PC-9 (cell line): ENCODE results near the gene CDH15.

Source experiments
- EZH2 ChIP-seq: fragments of 200-600 bp; sonication (generic); IDR thresholded peaks from 2 replicates; pipeline ENCODE4 v1.8.0; 2017; ENCODE audit warnings: antibody characterized with exemption, low read depth
- TF ChIP-seq, protein P1 (sequence below): fragments of 200-600 bp; sonication (generic); conservative IDR thresholded peaks from 2 replicates; pipeline ENCODE4 v1.6.1; 2017; ENCODE audit warnings: mixed run types, antibody characterized with exemption, mild to moderate bottlenecking, moderate library complexity

GRCh38 chr16:89200124-89200849 lies 28.7 kb downstream of the CDH15 start, which contains the start of gene SLC22A31:
- TF ChIP-seq, protein P1, sequence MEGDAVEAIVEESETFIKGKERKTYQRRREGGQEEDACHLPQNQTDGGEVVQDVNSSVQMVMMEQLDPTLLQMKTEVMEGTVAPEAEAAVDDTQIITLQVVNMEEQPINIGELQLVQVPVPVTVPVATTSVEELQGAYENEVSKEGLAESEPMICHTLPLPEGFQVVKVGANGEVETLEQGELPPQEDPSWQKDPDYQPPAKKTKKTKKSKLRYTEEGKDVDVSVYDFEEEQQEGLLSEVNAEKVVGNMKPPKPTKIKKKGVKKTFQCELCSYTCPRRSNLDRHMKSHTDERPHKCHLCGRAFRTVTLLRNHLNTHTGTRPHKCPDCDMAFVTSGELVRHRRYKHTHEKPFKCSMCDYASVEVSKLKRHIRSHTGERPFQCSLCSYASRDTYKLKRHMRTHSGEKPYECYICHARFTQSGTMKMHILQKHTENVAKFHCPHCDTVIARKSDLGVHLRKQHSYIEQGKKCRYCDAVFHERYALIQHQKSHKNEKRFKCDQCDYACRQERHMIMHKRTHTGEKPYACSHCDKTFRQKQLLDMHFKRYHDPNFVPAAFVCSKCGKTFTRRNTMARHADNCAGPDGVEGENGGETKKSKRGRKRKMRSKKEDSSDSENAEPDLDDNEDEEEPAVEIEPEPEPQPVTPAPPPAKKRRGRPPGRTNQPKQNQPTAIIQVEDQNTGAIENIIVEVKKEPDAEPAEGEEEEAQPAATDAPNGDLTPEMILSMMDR: no peak
- no peak for TF ChIP-seq EZH2
